Cardiac muscle cell (in vitro differentiated cells and primary cell): ENCODE measurements around the gene ZNF333. TPM values are rescaled to one million over a fixed set of nuclear protein-coding genes. Genes with fewer than 3 reads are reported as not detected.
"Not testable (repeated sequence)": the region's sequence is repeated elsewhere in the genome, so short reads cannot be mapped to it uniquely, and the experiment has no call there.

Experiments
- DNase-seq, 2 donors: peaks; one replicate each; pipeline versions ENCODE4 v3.0.0 to v3.0.0-alpha.2; 2010 to 2017; ENCODE audit warnings: low read depth in 1 of 2, low spot score in 1 of 2
- H3K27ac ChIP-seq: fragments of 200-600 bp; sonication (generic); 2 replicates; pipeline ENCODE4 v1.5.1; 2016
- H3K27me3 ChIP-seq: fragments of 200-600 bp; sonication (generic); 2 replicates; pipeline ENCODE4 v1.6.0; 2016; ENCODE audit warnings: control low read depth
- H3K36me3 ChIP-seq: fragments of 200-600 bp; sonication (generic); 2 replicates; pipeline ENCODE4 v1.5.1; 2016; ENCODE audit warnings: control low read depth
- H3K4me1 ChIP-seq: fragments of 200-600 bp; sonication (generic); 2 replicates; pipeline ENCODE4 v1.8.1; 2017; ENCODE audit warnings: low read depth, mild to moderate bottlenecking, mixed run types
- H3K4me3 ChIP-seq: fragments of 200-600 bp; sonication (generic); 2 replicates; pipeline ENCODE4 v1.5.1; 2016; ENCODE audit warnings: mild to moderate bottlenecking
- H3K9me3 ChIP-seq: fragments of 200-600 bp; sonication (generic); 2 replicates; pipeline ENCODE4 v1.5.1; 2017; ENCODE audit warnings: low read depth, mild to moderate bottlenecking, control low read depth
- CTCF ChIP-seq: IDR thresholded peaks from 2 replicates; pipeline ENCODE4 v1.5.1; 2012; ENCODE audit warnings: low read depth, mild to moderate bottlenecking, low read length
- polyA plus RNA-seq: library from polyadenylated mRNA; unstranded; fragments of >200 nt; fragmentation: Nextera tagmentation; extraction: Ambion mirVana; gene quantifications from 2 replicates; pipeline ENCODE4 v1.2.1, GENCODE V29; 2016
- total RNA-seq: library from RNA; depleted of rRNA; stranded (reverse); fragments of >200 nt; gene quantifications from 2 replicates; pipeline ENCODE4 v1.2.3, GENCODE V29; 2016

Gene ZNF333
- total and polyA plus RNA-seq, 2 experiments from 2014 or later = 11.2 to 29.9 TPM

DNA sequence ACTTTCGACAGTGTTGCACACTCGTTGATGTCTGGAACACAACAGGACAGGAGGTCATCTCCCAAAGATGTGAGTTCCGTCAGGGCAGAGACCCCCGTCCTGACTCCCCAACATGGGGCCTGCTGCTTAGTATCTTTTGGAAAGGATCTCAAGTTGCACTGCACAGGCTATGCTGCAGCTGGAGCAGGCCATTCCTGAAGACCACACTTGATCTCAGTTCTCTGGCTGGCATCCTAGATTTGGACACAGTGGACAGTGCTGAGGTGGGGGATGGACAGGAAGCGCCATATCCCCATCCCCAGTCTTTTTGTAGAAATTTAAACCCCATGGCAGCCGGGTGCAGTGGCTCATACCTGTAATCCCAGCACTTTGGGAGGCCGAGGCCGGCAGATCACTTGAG lies 82.6 kb downstream of the ZNF333 start:
- no peak for TF ChIP-seq CTCF
- H3K9me3 ChIP-seq = no peaks in the 10 kb centered on the region
- H3K36me3 ChIP-seq = no peaks in the 10 kb centered on the region
- H3K27ac ChIP-seq = no peak overlapping the region
- no peak for DNase-seq
- peaks cover 23% of the 10 kb centered on the region for H3K27me3 ChIP-seq
- H3K4me3 ChIP-seq = no peak overlapping the region
- H3K4me1 ChIP-seq = no peaks in the 10 kb centered on the region

GRCh38 chr19:14772995-14773394 lies 83.1 kb downstream of the ZNF333 start:
- Histone ChIP-seq H3K27me3 (peaks cover 23% of the 10 kb centered on the region), H3K9me3 (no peaks in the 10 kb centered on the region), H3K36me3 (no peaks in the 10 kb centered on the region), H3K4me1 (no peaks in the 10 kb centered on the region), H3K4me3 (no peak overlapping the region), H3K27ac (no peak overlapping the region)
- TF ChIP-seq CTCF = no peak
- no peak for DNase-seq

- not testable (repeated sequence) for H3K4me1 ChIP-seq, H3K4me3 ChIP-seq, H3K36me3 ChIP-seq, H3K9me3 ChIP-seq, DNase-seq, H3K27ac ChIP-seq
- peaks cover 23% of the 10 kb centered on the region for H3K27me3 ChIP-seq
Observed at GRCh38 chr19:14773722-14774121, 83.9 kb downstream of the ZNF333 start.

DNA sequence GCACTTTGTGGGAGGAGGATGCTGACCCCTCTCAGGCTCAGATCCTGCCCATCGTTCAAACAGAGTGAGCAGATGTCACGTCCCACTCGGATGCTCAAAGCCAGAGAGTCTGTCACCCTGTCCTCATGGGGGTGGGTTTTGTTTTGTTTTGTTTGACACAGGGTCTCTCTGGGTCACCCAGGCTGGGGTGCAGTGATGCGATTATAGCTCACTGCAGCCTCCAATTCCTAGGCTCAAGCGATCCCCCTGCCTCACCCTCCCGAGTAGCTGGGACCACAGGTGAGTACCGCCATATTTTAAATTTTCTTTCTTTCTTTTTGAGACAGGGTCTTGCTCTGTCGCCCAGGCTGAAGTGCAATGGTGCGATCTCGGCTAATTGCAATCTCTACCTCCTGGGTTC lies 84.5 kb downstream of the ZNF333 start:
- no peak for DNase-seq

DNA sequence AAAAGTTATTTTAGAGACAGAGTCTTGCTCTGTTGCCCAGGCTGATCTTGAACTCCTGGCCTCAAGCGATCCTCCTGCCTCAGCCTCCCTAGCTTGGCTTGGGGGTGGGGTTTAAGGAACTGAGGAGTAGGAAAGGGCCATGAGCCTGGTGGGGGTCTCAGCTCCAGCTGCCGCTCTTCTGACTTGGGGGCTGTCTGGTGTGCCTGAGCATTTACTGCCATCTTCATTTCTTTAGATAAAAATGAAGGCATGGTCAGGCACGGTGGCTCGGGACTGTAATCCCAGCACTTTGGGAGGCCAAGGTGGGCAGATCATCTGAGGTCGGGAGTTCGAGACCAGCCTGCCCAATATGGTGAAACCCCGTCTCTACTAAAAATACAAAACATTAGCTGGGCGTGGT lies 85.5 kb downstream of the ZNF333 start:
- not testable (repeated sequence) for H3K4me1 ChIP-seq, H3K27ac ChIP-seq, H3K36me3 ChIP-seq, DNase-seq, H3K9me3 ChIP-seq, H3K4me3 ChIP-seq
- peaks cover 23% of the 10 kb centered on the region for H3K27me3 ChIP-seq

More for the DNA sequence above, 84.5 kb downstream of the ZNF333 start:
- H3K4me3 ChIP-seq = no peak overlapping the region
- H3K4me1 ChIP-seq = no peaks in the 10 kb centered on the region
- no peaks in the 10 kb centered on the region for H3K36me3 ChIP-seq
- H3K27ac ChIP-seq = no peak overlapping the region
- peaks cover 23% of the 10 kb centered on the region for H3K27me3 ChIP-seq
- H3K9me3 ChIP-seq = no peaks in the 10 kb centered on the region
- TF ChIP-seq CTCF = no peak

DNA sequence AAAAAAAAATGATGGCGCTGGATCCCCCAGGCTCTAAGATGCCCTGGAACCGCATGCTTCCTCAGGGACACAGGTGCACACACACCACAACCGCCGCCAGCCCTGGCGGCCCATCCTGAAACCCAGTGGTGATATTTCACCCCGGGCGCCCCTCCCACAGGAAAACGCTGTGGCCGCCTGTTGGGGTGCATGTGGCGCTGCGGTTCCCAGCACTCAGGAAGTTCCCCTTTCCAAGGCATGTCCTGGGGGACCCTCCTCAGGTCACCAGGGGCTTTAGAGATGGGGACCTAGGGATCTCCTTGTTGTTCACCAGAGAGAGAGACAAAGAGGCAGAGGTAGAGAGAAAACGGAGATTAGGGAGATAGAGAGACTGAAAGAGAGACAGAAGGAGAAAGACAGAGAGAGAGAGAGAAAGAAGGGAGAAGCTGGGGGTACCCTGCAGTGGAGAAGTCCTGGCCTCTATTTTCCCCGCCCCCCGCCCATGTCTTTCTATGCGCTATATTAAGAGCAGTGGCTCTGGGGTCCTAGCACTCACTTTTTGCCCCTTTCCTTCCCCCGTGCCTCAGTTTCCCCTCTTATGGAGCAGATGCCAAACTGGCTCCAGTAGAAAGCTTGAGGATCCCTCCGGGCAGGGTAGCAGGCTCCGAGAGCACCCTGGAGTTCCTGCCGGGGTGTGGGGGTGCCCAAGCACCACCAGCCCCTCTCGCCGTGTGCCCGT lies 86.2 kb downstream of the ZNF333 start:
- Histone ChIP-seq H3K4me3 (no peak overlapping the region), H3K4me1 (no peaks in the 10 kb centered on the region), H3K27me3 (peaks cover 23% of the 10 kb centered on the region), H3K36me3 (no peaks in the 10 kb centered on the region), H3K27ac (no peak overlapping the region), H3K9me3 (no peaks in the 10 kb centered on the region)
- TF ChIP-seq CTCF = peak; percentile 13
- no peak for DNase-seq

GRCh38 chr19:14777645-14778044 lies 87.8 kb downstream of the ZNF333 start:
- not testable (repeated sequence) for H3K4me3 ChIP-seq, H3K36me3 ChIP-seq, DNase-seq, H3K4me1 ChIP-seq, H3K27ac ChIP-seq, H3K9me3 ChIP-seq
- H3K27me3 ChIP-seq = peaks cover 23% of the 10 kb centered on the region

DNA sequence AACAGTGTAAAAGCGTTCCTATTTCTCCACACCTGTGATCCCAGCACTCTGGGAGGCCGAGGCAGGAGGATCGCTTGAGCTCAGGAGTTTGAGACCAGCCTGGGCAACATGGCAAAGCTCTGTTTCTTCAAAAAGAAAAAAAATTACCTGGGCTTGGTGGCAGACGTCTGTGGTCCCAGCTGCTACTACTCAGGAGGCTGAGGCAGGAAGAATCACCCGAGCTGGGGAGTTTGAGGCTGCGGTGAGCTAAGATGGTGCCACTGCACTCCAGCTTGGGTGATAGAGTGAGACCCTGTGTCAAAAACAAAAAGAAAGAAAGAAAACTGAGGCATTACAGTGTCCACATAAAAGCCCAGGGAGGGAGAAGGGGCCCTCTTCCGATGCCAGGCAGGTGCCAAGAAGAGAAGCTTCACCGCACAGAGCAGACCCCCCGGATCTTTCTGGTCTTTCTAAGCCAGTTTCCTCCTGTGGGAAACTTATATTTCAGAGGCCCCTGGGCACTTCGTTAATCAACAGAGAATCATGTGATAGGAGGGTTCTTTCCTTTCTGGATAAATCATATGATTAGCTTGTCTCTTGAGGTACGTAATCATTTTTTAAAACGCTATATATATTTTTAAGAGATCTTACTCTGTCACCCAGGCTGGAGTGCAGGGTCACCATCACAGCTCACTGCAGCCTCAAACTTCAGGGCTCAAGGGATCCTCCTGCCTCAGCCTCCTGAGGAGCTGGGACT lies 88.4 kb downstream of the ZNF333 start, which contains the start of gene ADGRE2:
ADGRE2 (minus strand) TSS at position 451 of the 736 bp plus-strand sequence. CDS start 1,804 bp downstream, outside the sequence.
- not testable (repeated sequence) for DNase-seq, H3K4me1 ChIP-seq, H3K27ac ChIP-seq, H3K4me3 ChIP-seq, H3K9me3 ChIP-seq, H3K36me3 ChIP-seq
- peaks cover 23% of the 10 kb centered on the region for H3K27me3 ChIP-seq
